GM12873 (cell line): Measurements from ENCODE around the gene FAF2.

Source experiments
- CTCF ChIP-seq: IDR thresholded peaks from 2 replicates; pipeline ENCODE4 v1.5.1; 2012; ENCODE audit warnings: low read depth, mild to moderate bottlenecking, moderate library complexity, low read length, control low read depth; ENCODE audit not compliant: insufficient read depth; ENCODE audit errors: missing control alignments

FAF2 gene

GRCh38 chr5:176550275-176550831 is 102.2 kb downstream of the FAF2 start:
- no peak for TF ChIP-seq CTCF

GRCh38 chr5:176552332-176552869 is 104.2 kb downstream of the FAF2 start:
- no peak for TF ChIP-seq CTCF

GRCh38 chr5:176553260-176554085 is 105.3 kb downstream of the FAF2 start:
- no peak for TF ChIP-seq CTCF

- no peak for TF ChIP-seq CTCF
These were observed 109.7 kb downstream of the FAF2 start for GRCh38 chr5:176557846-176558245.
